Retinal pigment epithelial cell (primary cell): ENCODE results near the gene JMJD8.

Experiments used
- DNase-seq: peaks from one replicate; pipeline ENCODE4 v3.0.0-alpha.2; 2010; ENCODE audit warnings: low read depth
- H3K4me3 ChIP-seq: 2 replicates; pipeline ENCODE4 v1.5.1; 2011; ENCODE audit warnings: mild to moderate bottlenecking, low read length, control low read depth, moderate library complexity
- TF ChIP-seq, protein P1 (sequence below): conservative IDR thresholded peaks from 2 replicates; pipeline ENCODE4 v1.5.1; 2011; ENCODE audit warnings: low read depth, low read length, control low read depth, inconsistent platforms

JMJD8 gene

GRCh38 chr16:717450-718245 is 33.5 kb upstream of the JMJD8 start:
- H3K4me3 ChIP-seq, result no peak overlapping the region
- DNase-seq, result no peak
- TF ChIP-seq, protein P1, sequence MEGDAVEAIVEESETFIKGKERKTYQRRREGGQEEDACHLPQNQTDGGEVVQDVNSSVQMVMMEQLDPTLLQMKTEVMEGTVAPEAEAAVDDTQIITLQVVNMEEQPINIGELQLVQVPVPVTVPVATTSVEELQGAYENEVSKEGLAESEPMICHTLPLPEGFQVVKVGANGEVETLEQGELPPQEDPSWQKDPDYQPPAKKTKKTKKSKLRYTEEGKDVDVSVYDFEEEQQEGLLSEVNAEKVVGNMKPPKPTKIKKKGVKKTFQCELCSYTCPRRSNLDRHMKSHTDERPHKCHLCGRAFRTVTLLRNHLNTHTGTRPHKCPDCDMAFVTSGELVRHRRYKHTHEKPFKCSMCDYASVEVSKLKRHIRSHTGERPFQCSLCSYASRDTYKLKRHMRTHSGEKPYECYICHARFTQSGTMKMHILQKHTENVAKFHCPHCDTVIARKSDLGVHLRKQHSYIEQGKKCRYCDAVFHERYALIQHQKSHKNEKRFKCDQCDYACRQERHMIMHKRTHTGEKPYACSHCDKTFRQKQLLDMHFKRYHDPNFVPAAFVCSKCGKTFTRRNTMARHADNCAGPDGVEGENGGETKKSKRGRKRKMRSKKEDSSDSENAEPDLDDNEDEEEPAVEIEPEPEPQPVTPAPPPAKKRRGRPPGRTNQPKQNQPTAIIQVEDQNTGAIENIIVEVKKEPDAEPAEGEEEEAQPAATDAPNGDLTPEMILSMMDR, result no peak

DNA sequence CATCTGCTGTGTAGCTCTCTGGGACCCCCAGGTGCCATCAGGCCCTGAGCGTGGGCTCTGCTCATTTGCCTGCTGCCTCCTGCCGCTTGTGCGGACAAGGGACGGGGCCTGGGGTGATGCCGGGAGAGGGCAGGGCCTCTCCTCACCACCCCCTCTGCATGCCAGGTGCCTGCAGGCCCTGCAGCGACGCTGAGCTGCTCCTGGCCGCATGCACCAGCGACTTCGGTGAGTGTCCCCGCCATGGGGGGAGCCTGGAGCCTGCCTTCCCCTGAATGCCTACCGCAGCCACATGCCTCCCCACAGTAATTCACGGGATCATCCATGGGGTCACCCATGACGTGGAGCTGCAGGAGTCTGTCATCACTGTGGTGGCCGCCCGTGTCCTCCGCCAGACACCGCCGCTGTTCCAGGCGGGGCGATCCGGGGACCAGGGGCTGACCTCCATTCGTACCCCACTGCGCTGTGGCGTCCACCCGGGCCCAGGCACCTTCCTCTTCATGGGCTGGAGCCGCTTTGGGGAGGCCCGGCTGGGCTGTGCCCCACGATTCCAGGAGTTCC is 32.7 kb upstream of the JMJD8 start:
- TF ChIP-seq, protein P1, result no peak
- peak overlapping the region; percentile 57 for H3K4me3 ChIP-seq
- no peak for DNase-seq

GRCh38 chr16:716200-716568 is 32.0 kb upstream of the JMJD8 start:
- TF ChIP-seq, protein P1, result peak; percentile 1
- H3K4me3 ChIP-seq, result peak overlapping the region; percentile 57
- DNase-seq, result no peak

GRCh38 chr16:715477-716199 is 31.5 kb upstream of the JMJD8 start:
- peak overlapping the region; percentile 57 for H3K4me3 ChIP-seq
- TF ChIP-seq, protein P1, result no peak
- no peak for DNase-seq

GRCh38 chr16:714558-715476 is 30.7 kb upstream of the JMJD8 start, which contains the start of gene METRN:
Gene METRN (plus strand): TSS chr16:715118. CDS start chr16:715290, 172 bp downstream.
- TF ChIP-seq, protein P1, result no peak
- H3K4me3 ChIP-seq, result peak within 1 kb of the TSS; percentile 57
- no peak for DNase-seq

GRCh38 chr16:714079-714478 is 29.9 kb upstream of the JMJD8 start:
- no peak for DNase-seq
- no peak overlapping the region for H3K4me3 ChIP-seq
- TF ChIP-seq, protein P1, result no peak
